ENCODE measurements around the gene ATF7. TPM values are rescaled to one million over a fixed set of nuclear protein-coding genes. Genes with fewer than 3 reads are reported as not detected.
A peak's percentile ranks its signal among the peaks of the same experiment; 100 is the strongest.

ATF7 gene
- total RNA-seq (10 to 100 TPM; 13.3 to 14.3 TPM), total RNA-seq (3.0 to 53.7 (median 10.1) reads per million in 172 experiments)
- polyA plus RNA-seq (2013, experiment 1 of 2): 23.4 TPM
- polyA plus RNA-seq (2013, experiment 2 of 2): 24.7 TPM

DNA sequence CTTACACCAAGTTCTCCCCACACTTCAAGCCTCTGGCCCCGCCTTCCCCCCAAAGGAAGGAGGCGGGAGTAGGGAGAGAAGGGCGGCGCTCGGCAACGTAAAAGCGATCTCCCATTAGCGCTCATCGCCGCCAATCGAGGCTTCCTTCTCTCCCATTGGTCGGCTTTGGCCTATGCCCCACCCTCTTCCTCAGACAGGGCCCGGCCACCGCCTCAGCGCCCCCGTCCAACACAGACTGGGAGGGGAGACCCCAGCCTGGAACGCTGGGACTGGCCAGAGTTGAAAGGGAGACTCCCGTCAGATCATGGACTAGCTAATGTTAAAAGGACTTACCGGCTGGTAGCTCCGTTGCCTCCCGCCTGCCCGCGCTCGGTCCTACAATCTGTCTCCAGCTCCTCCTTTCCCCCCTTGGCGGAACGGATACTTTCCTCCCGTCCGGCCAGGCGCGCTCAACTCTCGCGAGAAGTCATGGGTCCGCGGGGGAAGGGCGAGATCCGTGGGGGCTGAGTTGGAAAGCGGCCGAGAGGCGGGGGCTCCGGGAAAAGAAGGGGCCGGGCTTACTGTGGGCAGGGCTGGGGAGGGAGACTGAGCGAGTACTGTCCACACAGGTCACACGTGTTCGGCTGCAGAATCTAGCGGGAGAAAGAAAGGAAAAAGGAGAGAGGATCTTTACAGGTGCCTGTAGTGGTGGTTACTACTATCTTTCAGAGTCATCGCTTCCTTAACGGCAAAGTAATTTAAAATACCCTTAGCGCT is at the start of gene ATF7:
Gene ATF7 (minus strand): TSS at position 437 of the 756 bp plus-strand sequence. CDS start 25,382 bp downstream, outside the sequence.
- H3K4me1 ChIP-seq (ENCODE audit: insufficient read depth, low read length): peaks cover 26% of the 10 kb centered on the region
- peak within 1 kb of the TSS; percentile 73 to 78 for H3K27ac ChIP-seq (ENCODE audit: low read depth in 1 of 2, low read length in 2 of 2)
- DNase-seq (peak; percentile 95 to 99 (median 98)), ATAC-seq (ENCODE audit: poor library complexity) (peak; percentile 93)
- peak within 1 kb of the TSS; percentile 73 for H3K4me3 ChIP-seq (ENCODE audit: low read length)
- no peaks in the 10 kb centered on the region for H3K36me3 ChIP-seq (ENCODE audit: insufficient read depth, low read length)
- peaks cover 57% of the 10 kb centered on the region for H3K4me1 Mint-ChIP-seq (ENCODE audit: low read depth)
- ChIA-PET POLR2A (interaction anchor here (1.0 to 3.5 kb wide), 4 partner anchors 9 to 125 kb away, joined by 3 to 28 read pairs (median 7); partner anchors contain the start of gene ATP5MC2), CTCF (interaction anchor here (4.0 to 7.6 kb wide), 2 partner anchors 49 to 120 kb away, joined by 9 to 31 read pairs; partner anchors contain the start of gene ATP5MC2)
- no peak for TF ChIP-seq CTCF (IDR thresholded peaks at IDR 0.05)
- peak within 1 kb of the TSS; percentile 91 for H3K27ac Mint-ChIP-seq
- no peaks in the 10 kb centered on the region for H3K9me3 ChIP-seq (ENCODE audit: control insufficient read depth in 1 of 2, insufficient read depth in 1 of 2, low read length in 2 of 2)
- H3K4me3 Mint-ChIP-seq: peak within 1 kb of the TSS; percentile 99
- H3K36me3 Mint-ChIP-seq (ENCODE audit: low read depth): peaks cover 15% of the 10 kb centered on the region
- intact Hi-C loops (cut with DNase I, micrococcal nuclease): loop anchor here (1.0 to 5.0 kb wide), 6 partner anchors 49 to 574 kb away; partner anchors contain the start of genes ATP5MC2 (in 1 of the 2), CALCOCO1 (in 1 of the 2) and TNS2 (in 1 of the 2)
- no peaks in the 10 kb centered on the region for H3K27me3 ChIP-seq (ENCODE audit: control insufficient read depth in 1 of 2, insufficient read depth in 2 of 2, low read length in 2 of 2)
- H3K27me3 Mint-ChIP-seq: no peaks in the 10 kb centered on the region
- no peaks in the 10 kb centered on the region for H3K9me3 Mint-ChIP-seq

GRCh38 chr12:53674977-53675700 is 49.0 kb upstream of the ATF7 start:
- no peaks in the 10 kb centered on the region for H3K9me3 ChIP-seq (ENCODE audit: control insufficient read depth in 1 of 2, insufficient read depth in 1 of 2, low read length in 2 of 2)
- no peaks in the 10 kb centered on the region for H3K9me3 Mint-ChIP-seq
- H3K36me3 ChIP-seq (ENCODE audit: insufficient read depth, low read length): peaks cover 30% of the 10 kb centered on the region
- peaks cover 17% of the 10 kb centered on the region for H3K27me3 Mint-ChIP-seq
- peaks cover 10 to 18% of the 10 kb centered on the region in 2 experiments for H3K27me3 ChIP-seq (ENCODE audit: control insufficient read depth in 1 of 2, insufficient read depth in 2 of 2, low read length in 2 of 2)
- H3K4me3 ChIP-seq (ENCODE audit: low read length): peak overlapping the region; percentile 78
- H3K36me3 Mint-ChIP-seq (ENCODE audit: low read depth): peaks cover 46% of the 10 kb centered on the region
- TF ChIP-seq CTCF (IDR thresholded peaks at IDR 0.05): no peak
- H3K4me1 Mint-ChIP-seq (ENCODE audit: low read depth): peaks cover 32% of the 10 kb centered on the region
- ChIA-PET POLR2A (interaction anchor here (0.6 to 2.9 kb wide), 17 partner anchors 20 to 605 kb away, joined by 3 to 28 read pairs (median 4); partner anchors contain the start of genes ATF7, CBX5, HNRNPA1 and SP1), CTCF (interaction anchor here (0.7 to 2.8 kb wide), 20 partner anchors 7 to 495 kb away, joined by 3 to 31 read pairs (median 5); partner anchors contain the start of genes ATF7, CALCOCO1, CISTR and CSAD)
- peak overlapping the region; percentile 58 to 66 for H3K27ac ChIP-seq (ENCODE audit: low read depth in 1 of 2, low read length in 2 of 2)
- ATAC-seq (ENCODE audit: poor library complexity): no peak
- H3K4me3 Mint-ChIP-seq: peak overlapping the region; percentile 93
- H3K4me1 ChIP-seq (ENCODE audit: insufficient read depth, low read length): peaks cover 31% of the 10 kb centered on the region
- intact Hi-C loops (cut with DNase I, micrococcal nuclease): loop anchor here in 1 of 2 experiments (2.0 to 10.0 kb wide), 3 partner anchors 48 to 514 kb away; partner anchors contain the start of genes AAAS, ATF7 and SMUG1
- H3K27ac Mint-ChIP-seq: peak overlapping the region; percentile 90
- DNase-seq: peak in 1 of 14 experiments; percentile 15

GRCh38 chr12:53670971-53671370 is 44.8 kb upstream of the ATF7 start:
- POLR2A ChIA-PET: no interaction called here
- Mint-ChIP-seq H3K27ac (no peak overlapping the region), H3K9me3 (no peaks in the 10 kb centered on the region), H3K27me3 (peaks cover under 1% of the 10 kb centered on the region), H3K4me3 (no peak overlapping the region), H3K36me3 (ENCODE audit: low read depth) (peaks cover 78% of the 10 kb centered on the region), H3K4me1 (ENCODE audit: low read depth) (peaks cover 38% of the 10 kb centered on the region)
- no peaks in the 10 kb centered on the region for H3K9me3 ChIP-seq (ENCODE audit: control insufficient read depth in 1 of 2, insufficient read depth in 1 of 2, low read length in 2 of 2)
- CTCF ChIA-PET: no interaction called here
- TF ChIP-seq CTCF (IDR thresholded peaks at IDR 0.05): no peak
- ATAC-seq (ENCODE audit: poor library complexity) (no peak), DNase-seq (no peak)
- no peak overlapping the region for H3K4me3 ChIP-seq (ENCODE audit: low read length)
- H3K36me3 ChIP-seq (ENCODE audit: insufficient read depth, low read length): peaks cover 62% of the 10 kb centered on the region
- H3K27ac ChIP-seq (ENCODE audit: low read depth in 1 of 2, low read length in 2 of 2): no peak overlapping the region
- intact Hi-C loops (cut with DNase I, micrococcal nuclease): loop anchor here in 1 of 2 experiments (10.0 kb wide), 1 partner anchor 346 kb away; the partner anchor contains the start of gene AAAS
- H3K4me1 ChIP-seq (ENCODE audit: insufficient read depth, low read length): peaks cover 16% of the 10 kb centered on the region
- H3K27me3 ChIP-seq (ENCODE audit: control insufficient read depth in 1 of 2, insufficient read depth in 2 of 2, low read length in 2 of 2): no peaks in the 10 kb centered on the region

Data from CD4-positive, alpha-beta T cell (primary cell).